Glutamatergic neuron (in vitro differentiated cells): Measurements from ENCODE around the gene GALNT11. TPM values are rescaled to one million over a fixed set of nuclear protein-coding genes. Genes with fewer than 3 reads are reported as not detected.

ENCODE experiments used
- DNase-seq: peaks from one replicate; pipeline ENCODE4 v3.0.0; 2022
- H3K27ac Mint-ChIP-seq: one replicate; pipeline ENCODE4 v1.8.0; 2020; ENCODE audit warnings: mild to moderate bottlenecking, mixed read lengths, inconsistent platforms; ENCODE audit not compliant: unreplicated experiment
- H3K27me3 Mint-ChIP-seq: one replicate; pipeline ENCODE4 v1.8.0; 2020; ENCODE audit warnings: mild to moderate bottlenecking, moderate library complexity, mixed read lengths, inconsistent platforms; ENCODE audit not compliant: unreplicated experiment
- H3K36me3 Mint-ChIP-seq: one replicate; pipeline ENCODE4 v1.8.0; 2020; ENCODE audit warnings: mild to moderate bottlenecking, mixed read lengths, inconsistent platforms; ENCODE audit not compliant: unreplicated experiment
- H3K4me1 Mint-ChIP-seq: one replicate; pipeline ENCODE4 v1.8.0; 2020; ENCODE audit warnings: mild to moderate bottlenecking, low read depth, mixed read lengths, inconsistent platforms; ENCODE audit not compliant: unreplicated experiment
- H3K4me3 Mint-ChIP-seq: one replicate; pipeline ENCODE4 v1.8.0; 2020; ENCODE audit warnings: mild to moderate bottlenecking, mixed read lengths, inconsistent platforms; ENCODE audit not compliant: unreplicated experiment
- H3K9me3 Mint-ChIP-seq: one replicate; pipeline ENCODE4 v1.8.0; 2020; ENCODE audit warnings: mild to moderate bottlenecking, moderate library complexity, mixed read lengths, inconsistent platforms; ENCODE audit not compliant: unreplicated experiment
- CTCF ChIP-seq: fragments of 200-600 bp; sonication (generic); IDR thresholded peaks from one replicate; pipeline ENCODE4 v1.5.0; 2021; ENCODE audit not compliant: partially characterized antibody, unreplicated experiment
- total RNA-seq: library from RNA; stranded (reverse); fragmentation: NEBNext Ultra II Directional; extraction: Animal tissue kit (Norgen Biotek cat#: 25700); gene quantifications from one replicate; pipeline ENCODE4 v1.2.1, GENCODE V29; 2021; ENCODE audit not compliant: unreplicated experiment

Gene GALNT11
- total RNA-seq, 1 donor from 2014 or later = 32.7 TPM

GRCh38 chr7:152097330-152097729 is 71.9 kb downstream of the GALNT11 start:
- no peak overlapping the region for H3K27ac Mint-ChIP-seq
- no peaks in the 10 kb centered on the region for H3K9me3 Mint-ChIP-seq
- no peaks in the 10 kb centered on the region for H3K4me1 Mint-ChIP-seq
- no peaks in the 10 kb centered on the region for H3K27me3 Mint-ChIP-seq
- no peak for TF ChIP-seq CTCF
- no peak for DNase-seq
- no peak overlapping the region for H3K4me3 Mint-ChIP-seq
- H3K36me3 Mint-ChIP-seq = no peaks in the 10 kb centered on the region

GRCh38 chr7:152103066-152103465 is 77.6 kb downstream of the GALNT11 start:
- Mint-ChIP-seq H3K9me3 (peaks cover 2% of the 10 kb centered on the region), H3K4me1 (peaks cover 2% of the 10 kb centered on the region), H3K4me3 (no peak overlapping the region)

GRCh38 chr7:152103691-152104090 is 78.2 kb downstream of the GALNT11 start:
- H3K27ac Mint-ChIP-seq = no peak overlapping the region
- no peak overlapping the region for H3K4me3 Mint-ChIP-seq
- peaks cover 2% of the 10 kb centered on the region for H3K4me1 Mint-ChIP-seq
- peaks cover 3% of the 10 kb centered on the region for H3K27me3 Mint-ChIP-seq
- peaks cover 2% of the 10 kb centered on the region for H3K9me3 Mint-ChIP-seq
- no peak for TF ChIP-seq CTCF
- H3K36me3 Mint-ChIP-seq = peaks cover 9% of the 10 kb centered on the region
- DNase-seq = no peak

More at GRCh38 chr7:152103066-152103465, 77.6 kb downstream of the GALNT11 start:
- H3K36me3 Mint-ChIP-seq = peaks cover 9% of the 10 kb centered on the region
- no peak for TF ChIP-seq CTCF
- peaks cover 3% of the 10 kb centered on the region for H3K27me3 Mint-ChIP-seq
- H3K27ac Mint-ChIP-seq = no peak overlapping the region
- DNase-seq = no peak

GRCh38 chr7:152105205-152105604 is 79.7 kb downstream of the GALNT11 start:
- DNase-seq = no peak
- Mint-ChIP-seq H3K27ac (no peak overlapping the region), H3K4me1 (peaks cover 2% of the 10 kb centered on the region), H3K4me3 (no peak overlapping the region), H3K36me3 (peaks cover 9% of the 10 kb centered on the region), H3K27me3 (peaks cover 3% of the 10 kb centered on the region), H3K9me3 (peaks cover 2% of the 10 kb centered on the region)
- no peak for TF ChIP-seq CTCF

GRCh38 chr7:152106990-152107389 is 81.5 kb downstream of the GALNT11 start:
- Mint-ChIP-seq H3K27ac (no peak overlapping the region), H3K4me1 (peaks cover 2% of the 10 kb centered on the region), H3K36me3 (peaks cover 9% of the 10 kb centered on the region), H3K9me3 (peaks cover 2% of the 10 kb centered on the region), H3K27me3 (peaks cover 3% of the 10 kb centered on the region), H3K4me3 (peak overlapping the region; percentile 6)
- DNase-seq = no peak
- no peak for TF ChIP-seq CTCF
